A673 (cell line): Measurements from ENCODE around the gene TFR2.

Source experiments
- CTCF ChIP-seq: fragments of 300-800, 200-600 bp; sonication (generic); conservative IDR thresholded peaks from 2 replicates; pipeline ENCODE4 v1.5.1; 2017; ENCODE audit warnings: low read depth, mild to moderate bottlenecking, antibody characterized with exemption, low read length, moderate library complexity, mixed read lengths
- EZH2 ChIP-seq: fragments of 200-600 bp; sonication (generic); IDR thresholded peaks from 2 replicates; pipeline ENCODE4 v1.6.1; 2017; ENCODE audit warnings: borderline replicate concordance, low read depth, mild to moderate bottlenecking, mixed read lengths, antibody characterized with exemption, low read length; ENCODE audit not compliant: poor library complexity, severe bottlenecking

GRCh38 chr7:100632951-100633717 lies 8.2 kb downstream of the TFR2 start:
- TF ChIP-seq EZH2 (no peak), CTCF (peak; percentile 42; the same call in 1 of the 2 replicates)
